Adipocyte (in vitro differentiated cells): ENCODE results near the gene ECEL1.

Experiments used
- DNase-seq: peaks from one replicate; pipeline ENCODE4 v3.0.0-alpha.2; 2015; ENCODE audit warnings: low read depth
- H3K27me3 ChIP-seq: replicated peaks from 2 replicates; pipeline ENCODE4 v1.7.0; 2013; ENCODE audit warnings: mild to moderate bottlenecking, low read length, moderate library complexity; ENCODE audit not compliant: control insufficient read depth, insufficient read depth
- H3K36me3 ChIP-seq: 2 replicates; pipeline ENCODE4 v1.7.0; 2013; ENCODE audit warnings: low read length, mild to moderate bottlenecking, moderate library complexity; ENCODE audit not compliant: control insufficient read depth, insufficient read depth, severe bottlenecking
- H3K4me1 ChIP-seq: 2 replicates; pipeline ENCODE4 v1.7.0; 2013; ENCODE audit warnings: mild to moderate bottlenecking, low read length, moderate library complexity; ENCODE audit not compliant: control insufficient read depth, insufficient read depth
- H3K4me3 ChIP-seq: 2 replicates; pipeline ENCODE4 v1.7.0; 2013; ENCODE audit warnings: mild to moderate bottlenecking, low read length, moderate library complexity
- H3K9ac ChIP-seq: 2 replicates; pipeline ENCODE4 v1.7.0; 2013; ENCODE audit warnings: mild to moderate bottlenecking, low read length, moderate library complexity
- H3K9me3 ChIP-seq: 2 replicates; pipeline ENCODE4 v1.7.0; 2013; ENCODE audit warnings: mild to moderate bottlenecking, low read length, moderate library complexity; ENCODE audit not compliant: control insufficient read depth

The ECEL1 gene

DNA sequence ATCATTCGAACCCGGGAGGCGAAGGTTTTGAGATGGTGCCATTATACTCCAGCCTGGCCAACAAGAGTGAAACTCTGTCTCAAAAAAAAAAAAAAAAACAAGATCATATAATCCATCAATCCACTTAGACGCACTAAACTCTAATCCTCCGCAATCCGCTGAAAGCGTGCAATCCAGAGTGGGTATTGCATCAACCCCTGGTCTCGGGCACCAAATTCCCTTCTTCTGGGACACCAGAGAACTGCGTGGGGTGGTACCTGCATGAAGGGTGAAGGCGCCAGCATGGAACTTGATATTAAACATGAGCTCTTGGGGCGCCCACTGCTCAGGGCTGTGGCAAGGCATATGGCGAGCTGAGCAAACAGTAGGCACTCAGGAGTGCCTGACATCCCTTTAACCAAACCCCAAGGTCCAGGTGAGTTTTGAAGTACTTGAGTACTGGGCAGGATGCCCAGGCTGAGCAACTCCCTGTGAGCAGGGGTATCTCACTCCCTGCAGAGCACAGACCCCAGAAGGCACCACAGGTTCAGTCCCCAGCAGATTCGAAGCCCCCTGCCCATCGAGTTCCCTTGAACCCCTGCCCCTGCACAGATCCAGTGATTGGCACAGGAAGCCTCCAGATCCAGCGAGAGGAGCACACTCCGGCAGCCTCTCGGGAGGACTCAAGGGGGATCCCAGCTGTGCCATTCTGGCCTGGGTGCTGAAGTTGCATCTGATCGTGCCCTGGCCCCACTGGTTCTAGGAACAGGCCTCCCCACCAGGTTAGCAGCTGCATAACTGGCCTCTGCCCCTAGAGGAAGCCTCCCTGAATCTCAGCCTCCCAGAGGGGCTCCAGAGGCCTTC, 23.7 kb downstream of the ECEL1 start:
- no peak overlapping the region for H3K9ac ChIP-seq
- H3K4me1 ChIP-seq: no peaks in the 10 kb centered on the region
- H3K4me3 ChIP-seq: no peak overlapping the region
- H3K9me3 ChIP-seq: no peaks in the 10 kb centered on the region
- no peaks in the 10 kb centered on the region for H3K36me3 ChIP-seq
- no peak for DNase-seq
- H3K27me3 ChIP-seq: peaks cover 44% of the 10 kb centered on the region

DNA sequence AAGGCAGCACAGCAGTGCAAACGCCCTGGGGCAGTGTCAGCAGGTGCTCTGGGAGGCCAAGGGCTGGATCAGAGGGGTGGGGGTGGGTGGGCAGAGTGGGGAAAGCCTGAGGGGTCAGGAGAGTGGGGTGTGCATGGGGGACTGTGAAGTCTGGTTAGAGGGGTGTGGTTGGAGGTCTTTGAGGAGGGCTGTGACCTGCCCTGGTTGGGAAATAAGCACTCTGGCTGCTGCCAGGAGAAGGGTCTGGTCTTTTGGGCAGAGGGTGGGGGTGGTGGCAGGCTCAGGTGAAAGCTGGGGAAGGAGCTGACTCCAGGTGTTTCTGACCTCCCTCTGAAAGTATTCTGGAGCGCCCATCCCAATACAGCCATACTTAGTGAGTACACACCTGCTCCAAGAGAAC, 27.5 kb downstream of the ECEL1 start:
- Histone ChIP-seq H3K36me3 (no peaks in the 10 kb centered on the region), H3K4me3 (no peak overlapping the region), H3K9ac (no peak overlapping the region), H3K9me3 (no peaks in the 10 kb centered on the region), H3K27me3 (peaks cover 65% of the 10 kb centered on the region), H3K4me1 (no peaks in the 10 kb centered on the region)
- DNase-seq: no peak

DNA sequence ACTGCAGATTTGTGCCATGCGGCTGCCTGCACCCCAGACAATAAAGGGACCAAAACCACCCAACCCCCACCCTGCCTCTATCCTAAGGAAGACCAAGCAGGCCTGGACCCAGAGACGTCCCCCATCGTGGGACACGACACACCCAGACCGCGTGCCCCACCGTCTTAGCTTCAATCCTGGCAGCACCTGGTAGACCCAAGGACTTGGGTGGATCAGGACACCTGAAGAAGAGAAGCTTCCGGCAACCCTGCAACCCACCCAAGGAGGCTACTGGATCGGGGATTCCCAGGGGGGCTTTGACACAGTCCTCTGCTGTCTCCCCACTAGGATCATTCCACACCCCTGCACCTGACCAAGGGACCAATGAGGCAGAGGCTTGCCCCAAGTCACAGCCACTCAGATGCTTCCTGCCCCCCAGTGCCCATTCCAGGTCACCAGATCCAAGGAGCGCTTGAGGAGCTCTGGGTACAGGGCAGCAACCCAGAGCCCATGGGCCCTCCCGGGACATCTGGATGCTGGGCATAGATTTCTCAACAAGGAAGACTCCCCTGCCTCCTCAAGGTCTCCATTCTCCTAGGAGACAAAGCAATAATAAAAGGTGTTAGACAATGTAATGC, 28.1 kb downstream of the ECEL1 start:
- H3K4me1 ChIP-seq: no peaks in the 10 kb centered on the region
- H3K4me3 ChIP-seq: no peak overlapping the region
- no peaks in the 10 kb centered on the region for H3K36me3 ChIP-seq
- H3K9me3 ChIP-seq: no peaks in the 10 kb centered on the region
- no peak overlapping the region for H3K9ac ChIP-seq
- no peak for DNase-seq
- peaks cover 69% of the 10 kb centered on the region for H3K27me3 ChIP-seq

DNA sequence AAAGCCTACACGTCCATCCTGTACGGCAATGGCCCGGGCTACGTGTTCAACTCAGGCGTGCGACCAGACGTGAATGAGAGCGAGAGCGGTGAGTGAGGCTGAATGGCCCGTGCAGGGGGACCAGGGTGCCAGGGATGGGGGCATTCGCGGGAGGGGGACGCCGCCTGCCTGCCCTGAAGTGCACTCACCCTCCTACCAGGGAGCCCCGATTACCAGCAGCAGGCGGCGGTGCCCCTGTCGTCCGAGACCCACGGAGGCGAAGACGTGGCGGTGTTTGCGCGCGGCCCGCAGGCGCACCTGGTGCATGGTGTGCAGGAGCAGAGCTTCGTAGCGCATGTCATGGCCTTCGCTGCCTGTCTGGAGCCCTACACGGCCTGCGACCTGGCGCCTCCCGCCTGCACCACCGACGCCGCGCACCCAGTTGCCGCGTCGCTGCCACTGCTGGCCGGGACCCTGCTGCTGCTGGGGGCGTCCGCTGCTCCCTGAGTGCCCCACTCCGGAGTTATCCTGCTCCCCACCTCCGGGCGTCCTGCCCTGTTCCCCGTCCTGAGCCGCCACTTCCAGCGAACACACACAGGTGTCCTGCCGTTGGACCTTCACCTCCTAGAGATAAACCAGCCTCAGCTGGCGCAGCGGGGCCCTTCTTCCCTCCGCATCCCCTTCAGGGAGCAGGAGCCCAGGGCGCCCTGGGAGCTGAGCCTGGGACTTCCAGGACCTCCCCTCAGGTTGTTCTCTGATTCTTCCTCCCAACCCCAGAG, 28.8 kb downstream of the ECEL1 start:
- no peak overlapping the region for H3K9ac ChIP-seq
- H3K27me3 ChIP-seq: peaks cover 64% of the 10 kb centered on the region
- DNase-seq: no peak
- H3K4me1 ChIP-seq: no peaks in the 10 kb centered on the region
- H3K9me3 ChIP-seq: no peaks in the 10 kb centered on the region
- no peak overlapping the region for H3K4me3 ChIP-seq
- H3K36me3 ChIP-seq: no peaks in the 10 kb centered on the region

DNA sequence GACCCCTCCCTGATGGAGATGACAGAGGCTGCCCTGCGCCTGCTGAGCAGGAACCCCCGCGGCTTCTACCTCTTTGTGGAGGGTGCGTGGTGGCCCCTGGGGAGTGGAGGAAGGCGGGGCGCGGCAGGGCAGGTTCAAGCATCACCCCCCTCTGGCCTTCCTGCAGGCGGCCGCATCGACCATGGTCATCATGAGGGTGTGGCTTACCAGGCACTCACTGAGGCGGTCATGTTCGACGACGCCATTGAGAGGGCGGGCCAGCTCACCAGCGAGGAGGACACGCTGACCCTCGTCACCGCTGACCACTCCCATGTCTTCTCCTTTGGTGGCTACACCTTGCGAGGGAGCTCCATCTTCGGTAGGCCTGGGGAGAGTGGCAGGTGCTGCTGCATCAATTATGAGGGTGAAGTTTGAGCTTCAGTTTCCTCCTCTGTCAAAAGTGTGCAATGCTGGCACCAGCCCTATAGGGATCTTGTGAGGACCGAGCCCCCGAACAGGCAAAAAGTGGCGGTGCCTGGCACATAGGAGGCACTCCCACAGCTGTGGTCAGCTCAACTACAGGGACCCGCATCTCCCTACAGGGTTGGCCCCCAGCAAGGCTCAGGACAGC, 29.5 kb downstream of the ECEL1 start:
- H3K4me1 ChIP-seq: no peaks in the 10 kb centered on the region
- H3K9me3 ChIP-seq: no peaks in the 10 kb centered on the region
- H3K9ac ChIP-seq: no peak overlapping the region
- DNase-seq: no peak
- peaks cover 58% of the 10 kb centered on the region for H3K27me3 ChIP-seq
- no peak overlapping the region for H3K4me3 ChIP-seq
- no peaks in the 10 kb centered on the region for H3K36me3 ChIP-seq

DNA sequence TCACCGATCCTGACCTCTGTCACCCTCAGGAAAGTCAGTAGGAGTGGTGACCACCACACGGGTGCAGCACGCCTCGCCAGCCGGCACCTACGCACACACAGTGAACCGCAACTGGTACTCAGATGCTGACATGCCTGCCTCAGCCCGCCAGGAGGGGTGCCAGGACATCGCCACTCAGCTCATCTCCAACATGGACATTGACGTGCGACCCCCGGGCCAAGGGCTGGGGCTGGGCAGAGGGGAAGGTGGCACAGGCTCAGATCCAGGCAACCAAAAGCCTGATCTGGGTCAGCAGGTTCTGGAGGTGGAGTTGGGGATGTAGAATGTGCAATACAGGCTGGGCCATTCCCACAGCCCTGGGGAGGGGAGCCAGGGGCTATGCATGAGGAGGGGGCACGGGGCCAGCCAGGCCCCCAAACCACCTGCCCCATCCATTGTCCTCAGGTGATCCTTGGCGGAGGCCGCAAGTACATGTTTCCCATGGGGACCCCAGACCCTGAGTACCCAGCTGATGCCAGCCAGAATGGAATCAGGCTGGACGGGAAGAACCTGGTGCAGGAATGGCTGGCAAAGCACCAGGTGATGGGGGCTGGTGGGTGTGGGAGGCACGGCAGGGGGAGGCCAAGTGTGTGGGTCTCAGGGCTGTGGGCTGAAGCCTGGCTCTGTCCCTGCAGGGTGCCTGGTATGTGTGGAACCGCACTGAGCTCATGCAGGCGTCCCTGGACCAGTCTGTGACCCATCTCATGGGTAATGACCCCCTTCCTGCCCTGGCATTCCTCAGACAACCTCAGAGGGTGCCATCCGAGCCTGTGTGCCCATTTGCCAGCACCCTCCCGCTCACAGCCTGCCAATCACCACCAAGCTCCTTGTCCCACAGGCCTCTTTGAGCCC, 30.3 kb downstream of the ECEL1 start:
- DNase-seq: no peak
- Histone ChIP-seq H3K9ac (no peak overlapping the region), H3K4me1 (no peaks in the 10 kb centered on the region), H3K9me3 (no peaks in the 10 kb centered on the region), H3K27me3 (peaks cover 52% of the 10 kb centered on the region), H3K36me3 (no peaks in the 10 kb centered on the region), H3K4me3 (no peak overlapping the region)

DNA sequence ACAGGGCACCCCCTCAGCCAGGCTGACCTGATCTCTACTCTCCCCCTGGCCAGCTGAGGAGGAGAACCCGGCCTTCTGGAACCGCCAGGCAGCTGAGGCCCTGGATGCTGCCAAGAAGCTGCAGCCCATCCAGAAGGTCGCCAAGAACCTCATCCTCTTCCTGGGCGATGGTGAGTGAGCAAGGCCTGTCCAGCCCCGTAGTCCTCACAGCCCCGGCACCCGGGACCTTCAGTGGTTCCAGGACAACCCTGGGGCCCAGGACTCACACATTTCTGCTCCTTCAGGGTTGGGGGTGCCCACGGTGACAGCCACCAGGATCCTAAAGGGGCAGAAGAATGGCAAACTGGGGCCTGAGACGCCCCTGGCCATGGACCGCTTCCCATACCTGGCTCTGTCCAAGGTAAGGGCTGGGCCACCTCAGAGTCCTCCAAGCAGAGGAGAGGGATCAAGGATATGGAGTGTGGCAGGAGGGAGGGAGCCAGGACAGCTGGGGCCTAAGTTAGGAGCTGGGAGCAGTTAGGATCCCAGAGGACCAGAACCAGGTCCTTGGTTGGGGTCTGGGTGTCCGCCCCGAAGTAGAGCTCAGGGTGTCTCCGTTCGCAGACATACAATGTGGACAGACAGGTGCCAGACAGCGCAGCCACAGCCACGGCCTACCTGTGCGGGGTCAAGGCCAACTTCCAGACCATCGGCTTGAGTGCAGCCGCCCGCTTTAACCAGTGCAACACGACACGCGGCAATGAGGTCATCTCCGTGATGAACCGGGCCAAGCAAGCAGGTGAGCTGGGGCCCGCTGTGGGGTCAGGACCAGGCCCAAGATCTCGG, 31.1 kb downstream of the ECEL1 start:
- Histone ChIP-seq H3K9me3 (no peaks in the 10 kb centered on the region), H3K27me3 (peaks cover 50% of the 10 kb centered on the region), H3K4me3 (no peak overlapping the region), H3K36me3 (no peaks in the 10 kb centered on the region), H3K4me1 (no peaks in the 10 kb centered on the region), H3K9ac (no peak overlapping the region)
- no peak for DNase-seq

DNA sequence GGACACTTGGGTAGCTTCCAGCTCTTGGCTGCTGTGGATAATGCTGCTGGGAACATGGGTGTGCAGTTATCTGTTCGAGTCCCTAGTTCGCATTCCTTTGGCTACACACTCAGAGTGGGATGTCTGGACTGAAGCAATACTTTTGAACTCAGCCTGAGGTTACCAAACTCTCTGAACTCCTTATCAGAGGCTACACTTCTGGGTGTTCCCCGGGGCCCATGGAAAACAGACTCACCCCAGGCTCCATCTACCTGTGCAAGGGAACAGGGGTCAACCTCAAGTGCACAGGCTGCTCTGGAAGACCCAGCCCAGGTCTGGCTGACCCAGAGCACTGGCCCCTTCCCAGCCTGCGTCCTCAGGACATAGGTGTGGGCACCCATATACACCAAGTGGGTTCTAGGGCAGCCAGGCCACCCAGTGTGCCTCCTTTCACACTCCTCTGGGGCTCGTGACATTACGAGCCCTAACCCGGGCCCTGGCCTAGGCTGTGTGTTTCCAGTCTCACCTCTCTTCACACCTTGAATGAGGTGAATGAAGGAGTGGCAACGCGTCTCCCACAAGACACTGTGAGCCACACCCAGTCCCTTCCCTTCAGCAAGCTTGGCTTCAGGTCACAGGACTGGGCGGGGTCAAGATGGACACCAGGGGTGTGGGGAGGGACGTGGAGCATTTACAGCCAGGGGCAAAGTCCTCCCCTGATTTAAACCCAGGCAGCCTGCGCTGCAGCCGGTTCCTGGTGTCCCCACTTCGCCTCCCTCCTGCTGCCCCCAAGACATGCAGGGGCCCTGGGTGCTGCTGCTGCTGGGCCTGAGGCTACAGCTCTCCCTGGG, 32.0 kb downstream of the ECEL1 start, which contains the start of gene ALPI:
ALPI (plus strand) TSS at position 728 of the 830 bp plus-strand sequence; CDS start at position 775, 47 bp downstream.
- no peaks in the 10 kb centered on the region for H3K4me1 ChIP-seq
- H3K9ac ChIP-seq: no peak within 1 kb of the TSS
- H3K4me3 ChIP-seq: no peak within 1 kb of the TSS
- DNase-seq: no peak
- no peaks in the 10 kb centered on the region for H3K9me3 ChIP-seq
- H3K27me3 ChIP-seq: peaks cover 50% of the 10 kb centered on the region
- no peaks in the 10 kb centered on the region for H3K36me3 ChIP-seq

DNA sequence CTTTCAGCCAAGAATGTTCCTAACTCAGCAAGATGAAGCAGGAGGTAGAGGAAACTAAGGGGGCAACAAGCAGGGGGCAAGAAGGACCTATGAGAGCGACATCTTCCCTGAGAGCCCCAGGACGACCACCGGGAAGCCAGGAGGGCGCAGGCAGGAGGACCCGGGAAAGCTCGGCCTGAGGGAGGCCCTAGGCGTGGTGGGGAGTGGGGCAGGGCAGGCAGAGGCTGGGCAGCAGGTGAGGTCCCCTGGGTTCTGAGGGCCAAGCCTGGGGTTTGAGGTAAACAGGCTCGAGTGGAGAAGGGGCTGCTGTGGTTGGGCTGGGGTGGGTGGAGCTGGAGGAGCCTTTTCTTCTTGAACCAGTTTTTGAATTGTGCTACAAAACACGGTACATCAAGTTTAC, 33.0 kb downstream of the ECEL1 start:
- no peaks in the 10 kb centered on the region for H3K36me3 ChIP-seq
- no peaks in the 10 kb centered on the region for H3K9me3 ChIP-seq
- no peak overlapping the region for H3K4me3 ChIP-seq
- H3K27me3 ChIP-seq: peaks cover 57% of the 10 kb centered on the region
- no peaks in the 10 kb centered on the region for H3K4me1 ChIP-seq
- no peak for DNase-seq
- H3K9ac ChIP-seq: no peak overlapping the region
